ES-I3 (cell line): ENCODE results near the gene EED.
"Not testable (repeated sequence)": the region's sequence is repeated elsewhere in the genome, so short reads cannot be mapped to it uniquely, and the experiment has no call there.

Experiments
- H3K36me3 ChIP-seq: 2 replicates; pipeline ENCODE4 v1.6.1; 2013; ENCODE audit warnings: mild to moderate bottlenecking, low read length, control low read depth, moderate library complexity; ENCODE audit not compliant: insufficient read depth
- H3K4me1 ChIP-seq: 2 replicates; pipeline ENCODE4 v1.6.1; 2013; ENCODE audit warnings: mild to moderate bottlenecking, control low read depth, low read length; ENCODE audit not compliant: insufficient read depth
- H3K9ac ChIP-seq: 2 replicates; pipeline ENCODE4 v1.6.1; 2013; ENCODE audit warnings: low read depth, mild to moderate bottlenecking, low read length, moderate library complexity
- H3K9me3 ChIP-seq: 2 replicates; pipeline ENCODE4 v1.6.1; 2013; ENCODE audit warnings: mild to moderate bottlenecking, low read length, moderate library complexity; ENCODE audit not compliant: control insufficient read depth, insufficient read depth

EED gene

GRCh38 chr11:86278226-86278625, 33.7 kb downstream of the EED start:
- Histone ChIP-seq H3K36me3 (no peaks in the 10 kb centered on the region), H3K9ac (no peak overlapping the region), H3K9me3 (no peaks in the 10 kb centered on the region), H3K4me1 (no peaks in the 10 kb centered on the region; the same call in 1 of the 2 replicates)

DNA sequence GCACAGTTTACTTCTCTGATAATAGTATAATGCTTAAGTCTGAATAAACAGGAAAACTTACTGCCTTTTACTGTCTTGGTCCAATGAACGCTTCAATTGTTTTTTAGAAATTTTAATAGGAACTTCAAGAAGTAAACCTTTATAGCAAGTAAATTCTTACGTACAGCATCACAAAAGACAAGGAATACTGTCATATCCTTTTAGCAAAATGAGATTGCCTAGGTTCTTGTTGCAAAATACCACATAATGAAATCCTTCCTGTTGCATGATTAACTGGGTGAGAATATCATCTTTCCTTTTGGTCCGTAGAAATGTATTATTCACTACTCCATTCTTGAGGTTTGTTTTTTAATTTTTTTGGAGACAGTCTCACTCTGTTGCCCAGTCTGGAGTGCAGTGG, 35.2 kb downstream of the EED start:
- Histone ChIP-seq H3K36me3 (no peaks in the 10 kb centered on the region), H3K9ac (no peak overlapping the region), H3K9me3 (no peaks in the 10 kb centered on the region), H3K4me1 (no peaks in the 10 kb centered on the region)

DNA sequence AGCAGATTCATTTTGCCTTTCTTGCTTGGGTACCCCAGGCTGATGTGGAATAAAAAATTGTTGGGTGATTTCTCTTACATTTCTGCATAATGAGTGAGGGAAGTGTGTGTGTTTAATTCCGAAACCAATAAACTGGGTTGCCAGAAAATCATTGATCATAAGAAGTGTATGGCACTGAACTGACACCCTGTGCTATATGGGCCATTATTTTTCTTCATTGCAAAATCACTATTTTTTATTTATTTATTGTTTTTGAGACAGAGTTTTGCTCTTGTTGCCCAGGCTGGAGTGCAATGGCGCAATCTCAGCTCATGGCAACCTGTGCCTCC, 42.9 kb downstream of the EED start:
- H3K36me3 ChIP-seq = no peaks in the 10 kb centered on the region
- H3K9me3 ChIP-seq = no peaks in the 10 kb centered on the region
- H3K4me1 ChIP-seq = 0 out of 2 replicates have a peak, but pooled peaks cover 6% of the 10 kb centered on the region
- no peak overlapping the region for H3K9ac ChIP-seq

- Histone ChIP-seq H3K4me1 (0 out of 2 replicates have a peak, but pooled peaks cover 6% of the 10 kb centered on the region), H3K9ac (no peak overlapping the region), H3K9me3 (no peaks in the 10 kb centered on the region), H3K36me3 (no peaks in the 10 kb centered on the region)
Observed at GRCh38 chr11:86288776-86289507, 44.4 kb downstream of the EED start.

- not testable (repeated sequence) for H3K9me3 ChIP-seq, H3K4me1 ChIP-seq, H3K36me3 ChIP-seq, H3K9ac ChIP-seq
Observed at GRCh38 chr11:86289508-86290280, 45.1 kb downstream of the EED start.

DNA sequence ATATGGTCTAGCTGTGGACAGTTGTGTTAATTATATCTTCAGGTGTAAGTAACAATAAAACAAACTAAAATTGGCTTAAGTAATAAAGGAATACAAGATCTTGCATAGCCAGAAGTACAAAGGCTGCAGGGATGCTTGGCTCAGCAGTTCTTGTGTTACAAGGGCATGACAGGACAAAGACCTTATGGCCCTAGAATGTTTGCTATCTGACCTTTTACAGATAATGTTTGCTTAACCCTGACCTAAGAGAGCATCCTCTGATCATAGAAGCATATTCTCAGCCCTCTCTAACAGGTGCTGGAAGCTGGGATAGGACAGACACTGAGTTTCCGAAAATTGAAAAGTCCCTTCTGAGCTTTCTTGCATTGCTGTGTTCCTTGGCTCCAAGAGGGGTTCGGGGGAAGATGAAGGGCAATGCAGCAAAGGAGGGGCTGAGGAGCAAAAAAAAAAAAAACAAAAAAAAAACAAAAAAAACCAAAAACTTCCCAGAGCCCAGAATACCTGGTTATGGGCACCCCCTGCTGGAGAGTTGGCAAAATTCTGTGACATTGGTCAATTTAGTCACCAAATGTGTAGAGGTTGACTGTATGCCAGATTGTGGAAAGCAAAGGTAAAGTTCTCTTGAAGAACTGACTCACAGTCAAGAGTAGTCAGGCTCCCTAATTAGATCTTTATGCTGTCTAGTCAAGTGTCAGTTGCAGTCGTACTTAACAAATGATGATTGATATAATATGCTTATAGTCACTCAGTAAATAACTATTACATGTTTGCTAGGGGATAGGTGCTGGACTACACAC, 47.1 kb downstream of the EED start:
- Histone ChIP-seq H3K4me1 (0 out of 2 replicates have a peak, but pooled peaks cover 6% of the 10 kb centered on the region), H3K9me3 (no peaks in the 10 kb centered on the region), H3K9ac (no peak overlapping the region), H3K36me3 (no peaks in the 10 kb centered on the region)

DNA sequence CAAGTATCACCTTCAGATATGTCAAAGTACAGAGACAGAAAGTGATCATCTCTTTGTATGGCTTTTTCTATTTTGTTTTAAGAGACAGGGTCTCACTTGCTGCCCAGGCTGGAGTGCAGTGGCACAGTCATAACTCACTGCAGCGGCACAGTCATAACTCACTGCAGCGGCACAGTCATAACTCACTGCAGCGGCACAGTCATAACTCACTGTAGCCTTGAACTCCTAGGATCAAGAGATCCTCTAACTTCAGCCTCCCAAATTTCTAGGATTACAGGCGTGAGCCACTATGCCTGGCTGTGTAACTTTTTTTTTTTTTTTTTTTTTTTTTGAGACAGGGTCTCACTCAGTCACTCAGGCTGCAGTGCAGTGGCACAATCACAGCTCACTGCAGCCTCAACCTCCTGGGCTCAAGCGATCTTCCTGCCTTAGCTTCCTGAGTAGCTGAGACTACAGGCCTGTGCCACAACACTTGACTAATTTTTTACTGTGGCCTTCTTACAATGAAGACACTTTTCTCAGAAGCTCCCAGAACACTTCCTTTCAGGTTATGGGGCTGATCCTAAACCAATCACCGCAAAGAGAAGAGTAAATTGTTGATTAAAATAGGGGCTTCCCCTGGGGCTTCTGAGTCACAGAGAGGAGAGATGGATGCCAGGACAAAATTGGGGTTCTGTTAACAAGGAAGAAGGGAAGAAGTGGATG, 48.5 kb downstream of the EED start:
- Histone ChIP-seq H3K9ac (no peak overlapping the region), H3K4me1 (0 out of 2 replicates have a peak, but pooled peaks cover 6% of the 10 kb centered on the region), H3K36me3 (no peaks in the 10 kb centered on the region), H3K9me3 (no peaks in the 10 kb centered on the region)

DNA sequence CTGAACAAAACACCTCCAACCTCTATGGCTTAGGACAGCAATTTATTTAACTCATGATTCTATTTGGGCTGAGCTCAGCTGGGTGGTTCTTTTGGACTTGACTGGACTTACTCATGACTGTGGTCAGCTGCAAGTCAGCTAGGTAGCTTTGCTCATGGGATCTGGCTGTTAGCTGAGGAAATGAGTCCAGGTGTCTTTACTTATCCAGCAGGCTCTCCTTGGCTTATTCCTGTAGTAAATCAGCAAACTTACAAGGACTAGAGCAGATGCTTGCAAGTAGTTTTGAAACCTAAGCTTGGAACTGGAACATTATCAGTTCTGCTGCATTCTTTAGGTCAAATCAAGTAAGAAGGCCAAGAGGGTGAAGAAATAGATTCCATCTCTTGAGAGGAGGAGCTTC, 49.5 kb downstream of the EED start:
- Histone ChIP-seq H3K36me3 (no peaks in the 10 kb centered on the region), H3K4me1 (0 out of 2 replicates have a peak, but pooled peaks cover 6% of the 10 kb centered on the region), H3K9me3 (no peaks in the 10 kb centered on the region), H3K9ac (no peak overlapping the region)

- Histone ChIP-seq H3K9ac (peak overlapping the region; percentile 95; the same call in 1 of the 2 replicates), H3K9me3 (no peaks in the 10 kb centered on the region), H3K36me3 (no peaks in the 10 kb centered on the region), H3K4me1 (0 out of 2 replicates have a peak, but pooled peaks cover 4% of the 10 kb centered on the region)
Observed at GRCh38 chr11:86301742-86302091, 57.2 kb downstream of the EED start.

- Histone ChIP-seq H3K4me1 (0 out of 2 replicates have a peak, but pooled peaks cover 4% of the 10 kb centered on the region), H3K36me3 (no peaks in the 10 kb centered on the region), H3K9me3 (no peaks in the 10 kb centered on the region), H3K9ac (peak within 1 kb of the TSS; percentile 95)
Observed at GRCh38 chr11:86302092-86302793, 57.7 kb downstream of the EED start, which contains the start of gene HIKESHI. TSS of gene HIKESHI (plus strand) at chr11:86302240. CDS start at chr11:86302449, 209 bp downstream.

GRCh38 chr11:86303257-86303656, 58.7 kb downstream of the EED start:
- Histone ChIP-seq H3K9me3 (no peaks in the 10 kb centered on the region), H3K36me3 (no peaks in the 10 kb centered on the region), H3K4me1 (0 out of 2 replicates have a peak, but pooled peaks cover 4% of the 10 kb centered on the region), H3K9ac (peak overlapping the region; percentile 95)

GRCh38 chr11:86308710-86309109, 64.2 kb downstream of the EED start:
- not testable (repeated sequence) for H3K4me1 ChIP-seq, H3K36me3 ChIP-seq, H3K9ac ChIP-seq, H3K9me3 ChIP-seq

- no peaks in the 10 kb centered on the region for H3K4me1 ChIP-seq
- H3K9me3 ChIP-seq = no peaks in the 10 kb centered on the region
- H3K9ac ChIP-seq = no peak overlapping the region
- H3K36me3 ChIP-seq = peaks cover 5% of the 10 kb centered on the region; the same call in 1 of the 2 replicates
Observed at GRCh38 chr11:86313793-86314192, 69.2 kb downstream of the EED start.
